Spleen (tissue), 11 donors: ENCODE measurements around the gene TMEM134. TPM values are rescaled to one million over a fixed set of nuclear protein-coding genes. Genes with fewer than 3 reads are reported as not detected.
"Not testable (repeated sequence)": the region's sequence is repeated elsewhere in the genome, so short reads cannot be mapped to it uniquely, and the experiment has no call there.

ENCODE experiments used
- DNase-seq: peaks from one replicate; pipeline ENCODE4 v3.0.0-alpha.2; 2020
- H3K27ac ChIP-seq, 8 donors: fragments of 200-600 bp; sonication (generic) in 7 of 8; 1 replicate in 4 of 8; 2 replicates in 4 of 8; pipeline versions ENCODE4 v1.5.0 to v1.8.0; 2016 to 2021; ENCODE audit warnings: inconsistent platforms in 4 of 8, mild to moderate bottlenecking in 4 of 8, moderate library complexity in 1 of 8
- H3K27me3 ChIP-seq, 7 donors: fragments of 200-600 bp; sonication (generic) in 6 of 7; replicated peaks in 1 of 7; 1 replicate in 4 of 7; 2 replicates in 3 of 7; pipeline versions ENCODE4 v1.5.0 to v1.8.0; 2016 to 2021; ENCODE audit warnings: inconsistent platforms in 3 of 7, mild to moderate bottlenecking in 1 of 7
- H3K36me3 ChIP-seq, 6 donors: fragments of 200-600 bp; sonication (generic) in 5 of 6; 1 replicate in 4 of 6; 2 replicates in 2 of 6; pipeline versions ENCODE4 v1.5.0 to v1.8.0; 2016 to 2021; ENCODE audit warnings: inconsistent platforms in 2 of 6
- H3K4me1 ChIP-seq, 6 donors: fragments of 200-600 bp; sonication (generic) in 5 of 6; 1 replicate in 3 of 6; 2 replicates in 3 of 6; pipeline versions ENCODE4 v1.5.0 to v1.8.0; 2016 to 2021; ENCODE audit warnings: inconsistent platforms in 3 of 6
- H3K4me3 ChIP-seq, 8 donors: fragments of 200-600 bp; sonication (generic) in 7 of 8; 1 replicate in 4 of 8; 2 replicates in 4 of 8; pipeline versions ENCODE4 v1.5.0 to v1.8.0; 2016 to 2021; ENCODE audit warnings: inconsistent platforms in 4 of 8, mild to moderate bottlenecking in 4 of 8, moderate library complexity in 2 of 8
- H3K9me3 ChIP-seq, 8 donors: fragments of 200-600 bp; sonication (generic) in 7 of 8; 1 replicate in 4 of 8; 2 replicates in 4 of 8; pipeline versions ENCODE4 v1.5.0 to v1.8.0; 2016 to 2021; ENCODE audit warnings: inconsistent platforms in 4 of 8
- POLR2A ChIP-seq, 3 donors: fragments of 450-650 bp; IDR thresholded peaks; one replicate each; pipeline ENCODE4 v1.5.1; 2017; ENCODE audit warnings: antibody characterized with exemption in 3 of 3, mild to moderate bottlenecking in 1 of 3
- POLR2AphosphoS5 ChIP-seq, 3 donors: sonication (generic); formaldehyde crosslinking; IDR thresholded peaks; one replicate each; pipeline ENCODE4 v1.5.1; 2017; ENCODE audit warnings: antibody characterized with exemption in 3 of 3
- WGBS, 5 donors: extraction: QIAGEN DNeasy Blood & Tissue Kit in 3 of 5; methylation state at CpG; one replicate each; pipeline versions ENCODE4 v1.1.5 to v1.1.7; 2013 to 2018; 5-methylcytosine and 5-hydroxymethylcytosine counted together
- intact Hi-C: fragments of 100-400 bp; cut with DNase I; formaldehyde crosslinking; loops from one replicate; pipeline ENCODE4 v1.15.0; 2023; ENCODE audit warnings: low total_unique reads
- polyA plus RNA-seq, 3 donors: library from polyadenylated mRNA; stranded (reverse); fragments of 200-250 nt; gene quantifications; one replicate each; pipeline ENCODE4 v1.2.1, GENCODE V29; 2013
- total RNA-seq, 7 donors: library from RNA; depleted of rRNA in 3 of 7; stranded (reverse); fragments of >200 nt in 3 of 7; fragmentation: NEBNext Ultra II Directional in 4 of 7; extraction: Animal tissue kit (Norgen Biotek cat#: 25700) in 4 of 7; gene quantifications; one replicate each; pipeline versions ENCODE4 v1.1.0 to v1.2.1, GENCODE V29; 2016 to 2021
- TF ChIP-seq, protein P1 (sequence below), 11 experiments: fragments of 200-600 bp in 7 of 11; fragments of 450-650 bp in 4 of 11; sonication (generic) in 4 of 11; IDR thresholded peaks in 8 of 11; conservative IDR thresholded peaks in 3 of 11; 1 replicate in 7 of 11; 2 replicates in 4 of 11; pipeline versions ENCODE4 v1.4.0 to v1.8.0; 2016 to 2021; ENCODE audit warnings: antibody characterized with exemption in 11 of 11, inconsistent platforms in 4 of 11, mild to moderate bottlenecking in 1 of 11
- donor health status: healthy with polysubstance abuse.
- donor health status: DM: no; HTN: no; CAD: no; lungs with moderate emphysema.
- donor health status: DM: no; HTN: no; CAD: no.
- donor health status: Bipolar disorder and iron deficiency.
- donor health status: healthy.
- donor health status: DM: no; HTN: no; CAD: no.
- donor health status: DM: yes; HTN: yes; CAD: no.

TMEM134 gene
- total and polyA plus RNA-seq, 10 donors = 48.5 to 192 (median 94.8) TPM

GRCh38 chr11:67489203-67489884 lies 20.3 kb upstream of the TMEM134 start:
- WGBS, 5 donors = 79 to 93% (median 87%) methylated on average over 13 to 25 of the region's 25 CpGs
- TF ChIP-seq POLR2AphosphoS5 (IDR thresholded peaks at IDR 0.05) (peak in 2 of 3 donors; percentile 33 to 61), POLR2A (IDR thresholded peaks at IDR 0.05) (no peak)
- H3K4me1 ChIP-seq = peaks cover 20 to 43% (median 32%) of the 10 kb centered on the region in 6 donors
- H3K4me3 ChIP-seq = no peak overlapping the region
- intact Hi-C loops = no loop called here
- DNase-seq = no peak
- no peak overlapping the region for H3K27ac ChIP-seq
- peaks cover 0 to 79% (median 71%) of the 10 kb centered on the region in 6 donors for H3K36me3 ChIP-seq
- no peaks in the 10 kb centered on the region for H3K27me3 ChIP-seq
- no peaks in the 10 kb centered on the region for H3K9me3 ChIP-seq

GRCh38 chr11:67486481-67487195 lies 17.6 kb upstream of the TMEM134 start:
- peak overlapping the region; percentile 12 to 97 (median 92) for H3K27ac ChIP-seq
- TF ChIP-seq POLR2AphosphoS5 (IDR thresholded peaks at IDR 0.05) (peak; percentile 26 to 48 (median 44)), POLR2A (IDR thresholded peaks at IDR 0.05) (no peak)
- TF ChIP-seq, protein P1, sequence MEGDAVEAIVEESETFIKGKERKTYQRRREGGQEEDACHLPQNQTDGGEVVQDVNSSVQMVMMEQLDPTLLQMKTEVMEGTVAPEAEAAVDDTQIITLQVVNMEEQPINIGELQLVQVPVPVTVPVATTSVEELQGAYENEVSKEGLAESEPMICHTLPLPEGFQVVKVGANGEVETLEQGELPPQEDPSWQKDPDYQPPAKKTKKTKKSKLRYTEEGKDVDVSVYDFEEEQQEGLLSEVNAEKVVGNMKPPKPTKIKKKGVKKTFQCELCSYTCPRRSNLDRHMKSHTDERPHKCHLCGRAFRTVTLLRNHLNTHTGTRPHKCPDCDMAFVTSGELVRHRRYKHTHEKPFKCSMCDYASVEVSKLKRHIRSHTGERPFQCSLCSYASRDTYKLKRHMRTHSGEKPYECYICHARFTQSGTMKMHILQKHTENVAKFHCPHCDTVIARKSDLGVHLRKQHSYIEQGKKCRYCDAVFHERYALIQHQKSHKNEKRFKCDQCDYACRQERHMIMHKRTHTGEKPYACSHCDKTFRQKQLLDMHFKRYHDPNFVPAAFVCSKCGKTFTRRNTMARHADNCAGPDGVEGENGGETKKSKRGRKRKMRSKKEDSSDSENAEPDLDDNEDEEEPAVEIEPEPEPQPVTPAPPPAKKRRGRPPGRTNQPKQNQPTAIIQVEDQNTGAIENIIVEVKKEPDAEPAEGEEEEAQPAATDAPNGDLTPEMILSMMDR (IDR thresholded peaks at IDR 0.05 in 8 of 11, conservative IDR thresholded peaks at IDR 0.05 in 3 of 11) = no peak
- H3K4me3 ChIP-seq = peak overlapping the region in 1 of 8 donors; percentile 81
- H3K27me3 ChIP-seq = no peaks in the 10 kb centered on the region
- DNase-seq = no peak
- no peaks in the 10 kb centered on the region for H3K9me3 ChIP-seq
- peaks cover 31 to 64% (median 52%) of the 10 kb centered on the region in 6 donors for H3K4me1 ChIP-seq
- 60 to 84% (median 72%) methylated on average over 16 to 20 of the region's 20 CpGs for WGBS, 5 donors
- intact Hi-C loops = no loop called here
- H3K36me3 ChIP-seq = peaks cover 0 to 52% (median 44%) of the 10 kb centered on the region in 6 donors

DNA sequence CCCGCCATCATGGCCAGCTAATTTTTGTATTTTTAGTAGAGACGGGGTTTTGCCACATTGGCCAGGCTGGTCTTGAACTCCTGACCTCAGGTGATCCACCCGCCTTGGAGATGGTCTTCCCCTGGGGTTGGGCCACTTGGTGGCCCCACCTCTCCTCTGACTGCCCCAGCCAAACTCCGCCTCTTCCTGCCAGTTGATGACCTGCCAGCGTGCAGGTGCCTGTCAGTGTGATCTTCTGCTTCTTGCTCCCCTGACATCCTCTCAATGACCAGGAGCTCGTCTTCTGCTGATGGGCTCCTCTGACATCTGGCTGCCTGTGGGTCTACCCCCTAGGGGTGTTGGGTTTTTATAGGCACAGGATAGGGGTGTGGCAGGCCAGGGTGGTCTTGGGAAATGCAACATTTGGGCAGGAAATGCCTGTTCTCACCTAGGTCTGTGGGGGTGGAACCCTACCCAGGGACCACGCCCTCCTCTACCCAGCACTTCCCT lies 16.9 kb upstream of the TMEM134 start:
- Histone ChIP-seq H3K27ac (peak overlapping the region; percentile 43 to 97 (median 92)), H3K36me3 (peaks cover 0 to 45% (median 37%) of the 10 kb centered on the region in 6 donors), H3K4me3 (peak overlapping the region in 1 of 8 donors; percentile 81), H3K4me1 (peaks cover 31 to 66% (median 52%) of the 10 kb centered on the region in 6 donors)
- 52 to 72% (median 61%) methylated on average over 7 of the region's 7 CpGs for WGBS, 5 donors
- H3K27me3 ChIP-seq, intact Hi-C loops, H3K9me3 ChIP-seq: not testable (repeated sequence)
- TF ChIP-seq, protein P1 (IDR thresholded peaks at IDR 0.05 in 8 of 11, conservative IDR thresholded peaks at IDR 0.05 in 3 of 11) = peak in 1 of 11 experiments; percentile 5
- TF ChIP-seq POLR2AphosphoS5 (IDR thresholded peaks at IDR 0.05) = peak; percentile 55 to 93 (median 77)
- peak in 1 of 3 donors; percentile 60 for TF ChIP-seq POLR2A (IDR thresholded peaks at IDR 0.05)
- DNase-seq = peak; percentile 89

DNA sequence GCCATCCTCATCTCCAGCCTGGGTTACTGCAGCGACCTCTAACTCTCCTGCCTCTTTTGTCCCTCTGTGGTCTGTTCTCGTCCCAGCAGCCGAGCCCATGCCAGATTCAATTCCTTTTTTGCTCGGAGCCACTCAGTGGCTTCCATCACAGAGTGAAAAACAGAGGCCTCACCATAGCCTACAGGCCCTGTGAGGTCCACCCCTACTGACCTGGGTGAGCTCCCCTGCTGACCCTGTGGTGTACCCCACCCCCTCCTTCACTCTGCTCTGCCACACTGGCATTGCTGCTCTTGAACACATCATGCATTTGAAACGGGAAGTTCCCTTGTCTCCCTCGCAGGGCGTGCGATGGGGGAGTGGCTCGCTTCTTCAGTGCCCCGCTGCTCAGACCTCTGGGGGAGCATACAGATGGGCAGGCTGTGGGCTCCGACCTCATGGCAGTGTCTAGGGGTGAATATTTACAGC lies 15.8 kb upstream of the TMEM134 start:
- peak; percentile 29 to 80 (median 64) for TF ChIP-seq POLR2AphosphoS5 (IDR thresholded peaks at IDR 0.05)
- TF ChIP-seq, protein P1 (IDR thresholded peaks at IDR 0.05 in 8 of 11, conservative IDR thresholded peaks at IDR 0.05 in 3 of 11) = no peak
- peak overlapping the region in 7 of 8 donors; percentile 11 to 81 (median 53) for H3K4me3 ChIP-seq
- H3K4me1 ChIP-seq = peaks cover 31 to 66% (median 52%) of the 10 kb centered on the region in 6 donors
- peak overlapping the region; percentile 91 to 97 (median 92) for H3K27ac ChIP-seq
- DNase-seq = peak; percentile 91
- 20 to 31% (median 27%) methylated on average over 11 of the region's 11 CpGs for WGBS, 5 donors
- intact Hi-C loops = no loop called here
- H3K9me3 ChIP-seq = no peaks in the 10 kb centered on the region
- H3K36me3 ChIP-seq = peaks cover 0 to 35% (median 27%) of the 10 kb centered on the region in 6 donors
- no peaks in the 10 kb centered on the region for H3K27me3 ChIP-seq
